Body of pancreas (tissue), 4 donors: ENCODE data around the gene PAPOLB. TPM values are rescaled to one million over a fixed set of nuclear protein-coding genes. Genes with fewer than 3 reads are reported as not detected.

Experiments
- ATAC-seq: fragments of 150-250 bp; one replicate; pipeline ENCODE4 v1.9.1; 2016
- DNase-seq, 4 donors: peaks; one replicate each; pipeline ENCODE4 v3.0.0-alpha.2; 2019
- H3K27ac ChIP-seq, 4 donors: fragments of 200-600 bp; sonication (generic); 1 replicate in 3 of 4; 2 replicates in 1 of 4; pipeline versions ENCODE4 v1.5.1 to v1.6.1; 2016 to 2019; ENCODE audit warnings: mild to moderate bottlenecking in 1 of 4, mixed read lengths in 1 of 4, moderate library complexity in 1 of 4
- H3K27me3 ChIP-seq, 2 donors: fragments of 200-600 bp; sonication (generic); one replicate each; pipeline ENCODE4 v1.6.0; 2016; ENCODE audit warnings: mild to moderate bottlenecking in 1 of 2
- H3K36me3 ChIP-seq, 2 donors: fragments of 200-600 bp; sonication (generic); replicated peaks in 1 of 2; 2 replicates each; pipeline ENCODE4 v1.5.1; 2016; ENCODE audit warnings: low read depth in 2 of 2; ENCODE audit not compliant: insufficient read depth in 1 of 2
- H3K4me1 ChIP-seq: fragments of 200-600 bp; sonication (generic); one replicate; pipeline ENCODE4 v1.6.0; 2016
- H3K4me3 ChIP-seq, 2 donors: fragments of 200-600 bp; sonication (generic); 1 replicate in 1 of 2; 2 replicates in 1 of 2; pipeline ENCODE4 v1.5.1; 2016 to 2019
- H3K9me3 ChIP-seq, 3 donors: fragments of 200-600 bp; sonication (generic); 1 replicate in 2 of 3; 2 replicates in 1 of 3; pipeline ENCODE4 v1.5.1; 2016
- POLR2A ChIP-seq, 3 donors: fragments of 450-650 bp; IDR thresholded peaks; one replicate each; pipeline ENCODE4 v1.6.1; 2016; ENCODE audit warnings: antibody characterized with exemption in 3 of 3, mild to moderate bottlenecking in 2 of 3
- WGBS, 2 donors: methylation state at CpG; one replicate each; pipeline ENCODE4 v1.1.5; 2017; 5-methylcytosine and 5-hydroxymethylcytosine counted together
- intact Hi-C: fragments of 100-400 bp; cut with DNase I; formaldehyde crosslinking; loops from one replicate; pipeline ENCODE4 v1.15.1; 2023
- total RNA-seq, 2 donors: library from RNA; depleted of rRNA; stranded (reverse); fragments of >200 nt; gene quantifications; one replicate each; pipeline ENCODE4 v1.1.0, GENCODE V29; 2016
- TF ChIP-seq, protein P1 (sequence below), 7 experiments: fragments of 450-650 bp in 4 of 7; fragments of 200-600 bp in 3 of 7; sonication (generic) in 3 of 7; IDR thresholded peaks; one replicate each; pipeline ENCODE4 v1.5.1; 2016 to 2019; ENCODE audit warnings: antibody characterized with exemption in 7 of 7

The PAPOLB gene
- under 1 TPM in 1 of 2 donors, not detected in 1; under 0.01 TPM for total RNA-seq

DNA sequence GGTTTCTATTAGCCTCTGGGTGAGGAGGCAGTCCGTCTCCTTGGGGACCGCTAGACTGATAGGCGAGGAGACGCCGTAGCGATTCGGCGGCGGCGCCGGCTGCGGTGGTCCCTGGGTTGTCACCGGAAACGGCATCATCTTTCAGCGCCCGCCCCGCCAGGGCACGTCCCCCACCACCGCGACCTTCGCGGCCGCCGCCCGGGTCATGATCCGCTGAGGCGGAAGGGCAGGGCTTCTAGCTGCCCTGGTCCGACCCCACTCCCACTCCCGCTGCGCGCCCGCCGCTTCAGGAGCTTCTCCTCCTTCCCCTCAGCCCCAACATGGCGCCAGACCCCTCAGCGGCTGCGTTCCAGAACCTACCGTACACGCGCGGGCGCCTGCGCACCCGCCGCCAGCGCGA, at the start of gene PAPOLB:
Gene PAPOLB (minus strand): TSS at position 358 of the 400 bp plus-strand sequence. CDS start 220 bp downstream, at position 138.
- intact Hi-C loops = no loop called here
- no peak for ATAC-seq
- H3K4me3 ChIP-seq = peak within 1 kb of the TSS in 1 of 2 donors; percentile 12
- peaks cover 0 to 8% of the 10 kb centered on the region in 2 donors for H3K27me3 ChIP-seq
- no peak for DNase-seq
- WGBS, 2 donors = 5 to 21% methylated on average over 26 to 46 of the region's 46 CpGs
- peaks cover 7% of the 10 kb centered on the region for H3K4me1 ChIP-seq
- no peak for TF ChIP-seq POLR2A (IDR thresholded peaks at IDR 0.05)
- TF ChIP-seq, protein P1, sequence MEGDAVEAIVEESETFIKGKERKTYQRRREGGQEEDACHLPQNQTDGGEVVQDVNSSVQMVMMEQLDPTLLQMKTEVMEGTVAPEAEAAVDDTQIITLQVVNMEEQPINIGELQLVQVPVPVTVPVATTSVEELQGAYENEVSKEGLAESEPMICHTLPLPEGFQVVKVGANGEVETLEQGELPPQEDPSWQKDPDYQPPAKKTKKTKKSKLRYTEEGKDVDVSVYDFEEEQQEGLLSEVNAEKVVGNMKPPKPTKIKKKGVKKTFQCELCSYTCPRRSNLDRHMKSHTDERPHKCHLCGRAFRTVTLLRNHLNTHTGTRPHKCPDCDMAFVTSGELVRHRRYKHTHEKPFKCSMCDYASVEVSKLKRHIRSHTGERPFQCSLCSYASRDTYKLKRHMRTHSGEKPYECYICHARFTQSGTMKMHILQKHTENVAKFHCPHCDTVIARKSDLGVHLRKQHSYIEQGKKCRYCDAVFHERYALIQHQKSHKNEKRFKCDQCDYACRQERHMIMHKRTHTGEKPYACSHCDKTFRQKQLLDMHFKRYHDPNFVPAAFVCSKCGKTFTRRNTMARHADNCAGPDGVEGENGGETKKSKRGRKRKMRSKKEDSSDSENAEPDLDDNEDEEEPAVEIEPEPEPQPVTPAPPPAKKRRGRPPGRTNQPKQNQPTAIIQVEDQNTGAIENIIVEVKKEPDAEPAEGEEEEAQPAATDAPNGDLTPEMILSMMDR (IDR thresholded peaks at IDR 0.05) = no peak
- H3K9me3 ChIP-seq = no peaks in the 10 kb centered on the region
- no peak within 1 kb of the TSS for H3K27ac ChIP-seq
- H3K36me3 ChIP-seq = no peaks in the 10 kb centered on the region

GRCh38 chr7:4911111-4911828, 49.4 kb upstream of the PAPOLB start:
- DNase-seq (no peak), ATAC-seq (no peak)
- no peak for TF ChIP-seq POLR2A (IDR thresholded peaks at IDR 0.05)
- TF ChIP-seq, protein P1 (IDR thresholded peaks at IDR 0.05) = no peak
- Histone ChIP-seq H3K36me3 (no peaks in the 10 kb centered on the region), H3K4me3 (no peak overlapping the region), H3K4me1 (no peaks in the 10 kb centered on the region), H3K9me3 (no peaks in the 10 kb centered on the region), H3K27me3 (no peaks in the 10 kb centered on the region), H3K27ac (no peak overlapping the region)
- intact Hi-C loops = no loop called here
- WGBS, 2 donors = 79 to 81% methylated on average over 16 to 18 of the region's 20 CpGs

GRCh38 chr7:4906682-4907081, 44.9 kb upstream of the PAPOLB start:
- DNase-seq (no peak), ATAC-seq (no peak)
- Histone ChIP-seq H3K4me1 (no peaks in the 10 kb centered on the region), H3K27ac (no peak overlapping the region), H3K9me3 (no peaks in the 10 kb centered on the region), H3K4me3 (no peak overlapping the region), H3K27me3 (peaks cover 0 to 4% of the 10 kb centered on the region in 2 donors), H3K36me3 (no peaks in the 10 kb centered on the region)
- no peak for TF ChIP-seq POLR2A (IDR thresholded peaks at IDR 0.05)
- TF ChIP-seq, protein P1 (IDR thresholded peaks at IDR 0.05) = no peak
- 60 to 83% methylated on average over 1 of the region's 1 CpG for WGBS, 2 donors
- intact Hi-C loops = no loop called here

- TF ChIP-seq, protein P1 (IDR thresholded peaks at IDR 0.05) = no peak
- TF ChIP-seq POLR2A (IDR thresholded peaks at IDR 0.05) = no peak
These were observed 43.3 kb upstream of the PAPOLB start for GRCh38 chr7:4905171-4905570.

DNA sequence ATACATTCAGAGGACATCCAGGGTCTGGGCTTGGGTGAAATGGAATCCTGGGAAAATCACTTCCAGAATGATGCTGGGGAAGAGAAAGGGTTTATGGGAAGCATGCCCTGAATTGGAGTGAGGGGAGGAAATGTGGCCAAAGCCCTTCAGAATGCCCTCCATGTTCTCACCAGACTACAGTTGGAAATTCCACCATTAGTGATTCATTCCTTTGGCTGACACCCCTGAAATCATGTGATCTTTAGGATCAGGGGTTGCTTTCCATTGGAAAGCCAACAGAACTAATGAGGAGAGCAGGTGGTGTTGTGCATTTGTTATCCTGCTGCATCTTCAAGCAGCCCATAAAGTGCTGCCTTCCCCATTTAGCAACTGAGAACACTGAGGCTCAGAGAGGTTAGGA, 42.5 kb upstream of the PAPOLB start:
- TF ChIP-seq, protein P1 (IDR thresholded peaks at IDR 0.05) = no peak
- no peak for TF ChIP-seq POLR2A (IDR thresholded peaks at IDR 0.05)
- Histone ChIP-seq H3K27me3 (peaks cover 0 to 4% of the 10 kb centered on the region in 2 donors), H3K4me1 (no peaks in the 10 kb centered on the region), H3K4me3 (no peak overlapping the region), H3K36me3 (no peaks in the 10 kb centered on the region), H3K9me3 (no peaks in the 10 kb centered on the region), H3K27ac (no peak overlapping the region)
- DNase-seq (no peak), ATAC-seq (no peak)
- intact Hi-C loops = no loop called here

More at GRCh38 chr7:4905171-4905570, 43.3 kb upstream of the PAPOLB start:
- no peak overlapping the region for H3K4me3 ChIP-seq
- intact Hi-C loops = no loop called here
- no peaks in the 10 kb centered on the region for H3K4me1 ChIP-seq
- 60 to 85% methylated on average over 1 of the region's 1 CpG for WGBS, 2 donors
- H3K27ac ChIP-seq = no peak overlapping the region
- H3K27me3 ChIP-seq = peaks cover 0 to 4% of the 10 kb centered on the region in 2 donors
- H3K9me3 ChIP-seq = no peaks in the 10 kb centered on the region
- DNase-seq (no peak), ATAC-seq (no peak)
- H3K36me3 ChIP-seq = no peaks in the 10 kb centered on the region
